Neural progenitor cell (in vitro differentiated cells): ENCODE measurements around the gene CTNNA3.

Source experiments
- CTCF ChIP-seq: fragments of 200-600 bp; sonication (generic); IDR thresholded peaks from 2 replicates; pipeline ENCODE4 v1.5.1; 2017; ENCODE audit warnings: antibody characterized with exemption, mild to moderate bottlenecking
- EZH2phosphoT487 ChIP-seq: fragments of 200-600 bp; sonication (generic); IDR thresholded peaks from 2 replicates; pipeline ENCODE4 v1.6.1; 2017; ENCODE audit warnings: antibody characterized with exemption

DNA sequence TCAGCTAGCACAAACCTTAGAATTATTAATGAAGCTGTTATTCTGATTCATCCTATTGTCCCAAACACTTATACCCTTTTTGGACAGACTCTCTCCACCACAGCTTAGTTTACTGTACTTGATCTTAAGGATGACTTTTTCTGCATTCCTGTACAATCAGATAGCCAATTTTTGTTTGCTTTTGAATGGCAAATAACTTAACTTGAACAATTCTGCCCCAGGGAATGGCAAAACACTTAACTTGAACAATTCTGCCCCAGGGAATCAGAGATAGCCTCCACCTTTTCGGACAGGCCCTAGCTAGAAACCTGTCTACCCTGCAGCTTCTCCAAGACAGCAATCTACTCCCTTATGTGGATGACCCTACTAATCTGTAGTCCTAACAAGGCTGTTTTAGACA lies 1438.2 kb downstream of the CTNNA3 start:
- TF ChIP-seq CTCF (no peak), EZH2phosphoT487 (no peak)
